Measurements from ENCODE around the gene DPYSL3.

The DPYSL3 gene

GRCh38 chr5:147400126-147400809 lies 109.6 kb downstream of the DPYSL3 start:
- Histone ChIP-seq H3K4me2 (ENCODE audit: low read depth, low read length) (no peak overlapping the region), H4K20me1 (ENCODE audit: insufficient read depth, low read length) (no peaks in the 10 kb centered on the region), H3K27me3 (replicated peaks; ENCODE audit: insufficient read depth, low read length) (no peaks in the 10 kb centered on the region), H3K79me2 (ENCODE audit: low read length) (no peaks in the 10 kb centered on the region), H3K9me2 (replicated peaks; ENCODE audit: insufficient read depth, low read length) (no peaks in the 10 kb centered on the region), H3K27ac (ENCODE audit: low read length) (no peak overlapping the region), H3K9ac (ENCODE audit: low read length) (no peak overlapping the region), H3K9me3 (replicated peaks; ENCODE audit: insufficient read depth, low read length) (no peaks in the 10 kb centered on the region), H2AFZ (ENCODE audit: low read length) (no peak overlapping the region), H3F3A (ENCODE audit: insufficient read depth, low read length) (peaks cover 19% of the 10 kb centered on the region), H3K4me3 (ENCODE audit: low read length) (no peak overlapping the region), H3K36me3 (replicated peaks; ENCODE audit: insufficient read depth, low read length) (no peaks in the 10 kb centered on the region), H3K4me1 (ENCODE audit: low read length) (peaks cover 21% of the 10 kb centered on the region)
- no peak for TF ChIP-seq EZH2 (optimal IDR thresholded peaks at IDR 0.05; ENCODE audit: low read depth, low read length)
- no peak for TF ChIP-seq CTCF (IDR thresholded peaks at IDR 0.05; ENCODE audit: low read length)
- no peak for TF ChIP-seq EZH2phosphoT487 (IDR thresholded peaks at IDR 0.05; ENCODE audit: low read length)
- no peak for DNase-seq

GRCh38 chr5:147398860-147399259 lies 111.0 kb downstream of the DPYSL3 start:
- H3K27me3 ChIP-seq (replicated peaks; ENCODE audit: insufficient read depth, low read length): no peaks in the 10 kb centered on the region
- peaks cover 6% of the 10 kb centered on the region for H3F3A ChIP-seq (ENCODE audit: insufficient read depth, low read length)
- H3K4me3 ChIP-seq (ENCODE audit: low read length): no peak overlapping the region
- no peak overlapping the region for H3K27ac ChIP-seq (ENCODE audit: low read length)
- H3K9me3 ChIP-seq (replicated peaks; ENCODE audit: insufficient read depth, low read length): no peaks in the 10 kb centered on the region
- no peak for TF ChIP-seq EZH2phosphoT487 (IDR thresholded peaks at IDR 0.05; ENCODE audit: low read length)
- TF ChIP-seq CTCF (IDR thresholded peaks at IDR 0.05; ENCODE audit: low read length): no peak
- TF ChIP-seq EZH2 (optimal IDR thresholded peaks at IDR 0.05; ENCODE audit: low read depth, low read length): no peak
- H3K4me2 ChIP-seq (ENCODE audit: low read depth, low read length): no peak overlapping the region
- peaks cover 7% of the 10 kb centered on the region for H3K4me1 ChIP-seq (ENCODE audit: low read length)
- no peaks in the 10 kb centered on the region for H4K20me1 ChIP-seq (ENCODE audit: insufficient read depth, low read length)
- no peak for DNase-seq
- no peaks in the 10 kb centered on the region for H3K79me2 ChIP-seq (ENCODE audit: low read length)
- H3K9ac ChIP-seq (ENCODE audit: low read length): no peak overlapping the region
- no peaks in the 10 kb centered on the region for H3K36me3 ChIP-seq (replicated peaks; ENCODE audit: insufficient read depth, low read length)
- H3K9me2 ChIP-seq (replicated peaks; ENCODE audit: insufficient read depth, low read length): no peaks in the 10 kb centered on the region
- H2AFZ ChIP-seq (ENCODE audit: low read length): no peak overlapping the region

GRCh38 chr5:147397616-147398015 lies 112.3 kb downstream of the DPYSL3 start:
- H3K4me3 ChIP-seq (ENCODE audit: low read length): no peak overlapping the region
- no peaks in the 10 kb centered on the region for H3F3A ChIP-seq (ENCODE audit: insufficient read depth, low read length)
- H3K4me2 ChIP-seq (ENCODE audit: low read depth, low read length): no peak overlapping the region
- H3K79me2 ChIP-seq (ENCODE audit: low read length): no peaks in the 10 kb centered on the region
- no peak overlapping the region for H2AFZ ChIP-seq (ENCODE audit: low read length)
- no peaks in the 10 kb centered on the region for H4K20me1 ChIP-seq (ENCODE audit: insufficient read depth, low read length)
- H3K27me3 ChIP-seq (replicated peaks; ENCODE audit: insufficient read depth, low read length): no peaks in the 10 kb centered on the region
- no peaks in the 10 kb centered on the region for H3K4me1 ChIP-seq (ENCODE audit: low read length)
- no peak overlapping the region for H3K9ac ChIP-seq (ENCODE audit: low read length)
- no peaks in the 10 kb centered on the region for H3K36me3 ChIP-seq (replicated peaks; ENCODE audit: insufficient read depth, low read length)
- no peak overlapping the region for H3K27ac ChIP-seq (ENCODE audit: low read length)
- no peak for DNase-seq
- H3K9me2 ChIP-seq (replicated peaks; ENCODE audit: insufficient read depth, low read length): no peaks in the 10 kb centered on the region
- 0 out of 2 replicates have a peak, but pooled peaks have one; percentile 4 for TF ChIP-seq CTCF (IDR thresholded peaks at IDR 0.05; ENCODE audit: low read length)
- no peak for TF ChIP-seq EZH2 (optimal IDR thresholded peaks at IDR 0.05; ENCODE audit: low read depth, low read length)
- H3K9me3 ChIP-seq (replicated peaks; ENCODE audit: insufficient read depth, low read length): no peaks in the 10 kb centered on the region
